H9 (cell line): ENCODE results near the gene XIRP1. TPM values are rescaled to one million over a fixed set of nuclear protein-coding genes. Genes with fewer than 3 reads are reported as not detected.

Experiments used
- DNase-seq: peaks from one replicate; pipeline ENCODE4 v3.0.0-alpha.2; 2017
- H2AFZ ChIP-seq: one replicate; pipeline ENCODE4 v1.6.1; 2013; ENCODE audit warnings: mild to moderate bottlenecking, low read length, control low read depth, moderate library complexity
- H2AK5ac ChIP-seq: 2 replicates; pipeline ENCODE4 v1.6.1; 2013; ENCODE audit warnings: low read length, control low read depth, mixed read lengths; ENCODE audit not compliant: insufficient read length
- H2BK120ac ChIP-seq: one replicate; pipeline ENCODE4 v1.6.1; 2013; ENCODE audit warnings: low read depth, mild to moderate bottlenecking, low read length, control low read depth, inconsistent platforms; ENCODE audit not compliant: poor library complexity, severe bottlenecking
- H2BK12ac ChIP-seq: 2 replicates; pipeline ENCODE4 v1.6.1; 2013; ENCODE audit warnings: low read length, control low read depth, mixed read lengths, low read depth; ENCODE audit not compliant: insufficient read length
- H2BK15ac ChIP-seq: 2 replicates; pipeline ENCODE4 v1.6.1; 2013; ENCODE audit warnings: low read depth, low read length, control low read depth
- H2BK20ac ChIP-seq: one replicate; pipeline ENCODE4 v1.6.1; 2013; ENCODE audit warnings: low read depth, mild to moderate bottlenecking, low read length, control low read depth, inconsistent platforms; ENCODE audit not compliant: poor library complexity, severe bottlenecking
- H2BK5ac ChIP-seq: 2 replicates; pipeline ENCODE4 v1.6.1; 2013; ENCODE audit warnings: low read length, control low read depth, mixed read lengths; ENCODE audit not compliant: insufficient read length
- H3K14ac ChIP-seq: 2 replicates; pipeline ENCODE4 v1.6.1; 2013; ENCODE audit warnings: low read length, control low read depth; ENCODE audit not compliant: insufficient read depth
- H3K18ac ChIP-seq: 2 replicates; pipeline ENCODE4 v1.6.1; 2013; ENCODE audit warnings: low read depth, mild to moderate bottlenecking, mixed read lengths, low read length, control low read depth; ENCODE audit not compliant: insufficient read length
- H3K23ac ChIP-seq: 2 replicates; pipeline ENCODE4 v1.6.1; 2013; ENCODE audit warnings: low read length, control low read depth, mixed read lengths, low read depth; ENCODE audit not compliant: insufficient read length
- H3K23me2 ChIP-seq: 2 replicates; pipeline ENCODE4 v1.6.1; 2013; ENCODE audit warnings: low read depth, mild to moderate bottlenecking, mixed read lengths, low read length, control low read depth; ENCODE audit not compliant: insufficient read length, poor library complexity, severe bottlenecking
- H3K27ac ChIP-seq: 2 replicates; pipeline ENCODE4 v1.5.1; 2013; ENCODE audit warnings: low read length, control low read depth, mixed read lengths, low read depth; ENCODE audit not compliant: insufficient read length
- H3K27me3 ChIP-seq: 2 replicates; pipeline ENCODE4 v1.6.1; 2013; ENCODE audit warnings: low read length, control low read depth, inconsistent platforms; ENCODE audit not compliant: insufficient read depth
- H3K4ac ChIP-seq: 2 replicates; pipeline ENCODE4 v1.6.1; 2013; ENCODE audit warnings: low read depth, mild to moderate bottlenecking, control low read depth, inconsistent platforms, low read length, moderate library complexity
- H3K4me1 ChIP-seq: 2 replicates; pipeline ENCODE4 v1.6.1; 2013; ENCODE audit warnings: low read length, control low read depth, inconsistent platforms; ENCODE audit not compliant: insufficient read depth
- H3K4me2 ChIP-seq: 2 replicates; pipeline ENCODE4 v1.6.1; 2013; ENCODE audit warnings: low read length, control low read depth, mixed read lengths; ENCODE audit not compliant: insufficient read length, insufficient read depth
- H3K56ac ChIP-seq: 2 replicates; pipeline ENCODE4 v1.6.1; 2013; ENCODE audit warnings: low read depth, mild to moderate bottlenecking, mixed read lengths, low read length, control low read depth; ENCODE audit not compliant: insufficient read length
- H3K79me1 ChIP-seq: 2 replicates; pipeline ENCODE4 v1.6.1; 2013; ENCODE audit warnings: low read depth, mild to moderate bottlenecking, moderate library complexity, low read length, control low read depth, inconsistent platforms; ENCODE audit not compliant: insufficient read depth, poor library complexity, severe bottlenecking
- H3K79me2 ChIP-seq: 2 replicates; pipeline ENCODE4 v1.6.1; 2013; ENCODE audit warnings: low read length, control low read depth, inconsistent platforms; ENCODE audit not compliant: insufficient read depth
- H3K9ac ChIP-seq: 2 replicates; pipeline ENCODE4 v1.6.1; 2013; ENCODE audit warnings: low read length, control low read depth, mixed read lengths; ENCODE audit not compliant: insufficient read length; ENCODE audit errors: extremely low read depth
- H3K9me3 ChIP-seq: one replicate; pipeline ENCODE4 v1.6.1; 2013; ENCODE audit warnings: low read depth, low read length, inconsistent platforms; ENCODE audit not compliant: control insufficient read depth
- H3T11ph ChIP-seq: one replicate; pipeline ENCODE4 v1.6.1; 2013; ENCODE audit warnings: mild to moderate bottlenecking, low read length, control low read depth, inconsistent platforms
- H4K20me1 ChIP-seq: one replicate; pipeline ENCODE4 v1.6.1; 2013; ENCODE audit not compliant: control insufficient read depth, insufficient read length, insufficient read depth
- H4K5ac ChIP-seq: 2 replicates; pipeline ENCODE4 v1.6.1; 2013; ENCODE audit warnings: low read depth, mild to moderate bottlenecking, mixed read lengths, low read length, control low read depth; ENCODE audit not compliant: insufficient read length
- H4K8ac ChIP-seq: replicated peaks from 2 replicates; pipeline ENCODE4 v1.6.1; 2013; ENCODE audit warnings: low read length, control low read depth, mixed read lengths, low read depth; ENCODE audit not compliant: insufficient read length
- H4K91ac ChIP-seq: 2 replicates; pipeline ENCODE4 v1.6.1; 2013; ENCODE audit warnings: low read depth, mild to moderate bottlenecking, moderate library complexity, mixed read lengths, low read length, control low read depth; ENCODE audit not compliant: insufficient read length
- H3K27ac Mint-ChIP-seq, 3 experiments: 2 replicates in 2 of 3; 3 replicates in 1 of 3; pipeline ENCODE4 v1.8.0; 2020 to 2021; ENCODE audit warnings: mixed read lengths in 3 of 3, mild to moderate bottlenecking in 1 of 3, moderate library complexity in 1 of 3
- H3K27me3 Mint-ChIP-seq: 2 replicates; pipeline ENCODE4 v1.8.0; 2021; ENCODE audit warnings: low read depth, mild to moderate bottlenecking, moderate library complexity, mixed read lengths
- H3K36me3 Mint-ChIP-seq, 3 experiments: 2 replicates in 2 of 3; 3 replicates in 1 of 3; pipeline ENCODE4 v1.8.0; 2020 to 2021; ENCODE audit warnings: low read depth in 3 of 3, mixed read lengths in 3 of 3; ENCODE audit not compliant: insufficient read depth in 1 of 3
- H3K4me1 Mint-ChIP-seq, 2 experiments: 2 replicates each; pipeline ENCODE4 v1.8.0; 2020; ENCODE audit warnings: mixed read lengths in 2 of 2
- H3K4me3 Mint-ChIP-seq, 2 experiments: 2 replicates in 1 of 2; 3 replicates in 1 of 2; pipeline ENCODE4 v1.8.0; 2020 to 2021; ENCODE audit warnings: mild to moderate bottlenecking in 2 of 2, mixed read lengths in 2 of 2, moderate library complexity in 1 of 2
- H3K9me3 Mint-ChIP-seq, 2 experiments: 2 replicates in 1 of 2; 3 replicates in 1 of 2; pipeline ENCODE4 v1.8.0; 2020; ENCODE audit warnings: mild to moderate bottlenecking in 2 of 2, mixed read lengths in 2 of 2, moderate library complexity in 1 of 2
- WGBS: extraction: QIAGEN DNeasy Blood & Tissue Kit; methylation state at CpG from one replicate; pipeline ENCODE4 v1.1.7; 2013; ENCODE audit warnings: missing lambda C conversion rate, low lambda C conversion rate, mixed read lengths; ENCODE audit not compliant: insufficient read length; ENCODE audit errors: extremely low coverage; 5-methylcytosine and 5-hydroxymethylcytosine counted together
- total RNA-seq: library from RNA; stranded (reverse); gene quantifications from 2 replicates; pipeline ENCODE4 v1.2.1, GENCODE V29; 2021
- TF ChIP-seq, protein P1 (sequence below): fragments of 200-600 bp; sonication (generic); conservative IDR thresholded peaks from 3 replicates; pipeline ENCODE4 v1.8.0; 2021; ENCODE audit warnings: antibody characterized with exemption, mild to moderate bottlenecking

XIRP1 gene
- total RNA-seq, 1 experiment from 2014 or later: not detected

GRCh38 chr3:39166932-39167532, 25.4 kb downstream of the XIRP1 start:
- H3K4me3 Mint-ChIP-seq: no peak overlapping the region
- Histone ChIP-seq H3K79me1 (no peaks in the 10 kb centered on the region), H3K23ac (no peak overlapping the region), H3K79me2 (no peaks in the 10 kb centered on the region; the same call in 1 of the 2 replicates), H3K27me3 (no peaks in the 10 kb centered on the region), H3K9me3 (no peaks in the 10 kb centered on the region), H2BK12ac (no peak overlapping the region), H3K14ac (no peak overlapping the region), H3K4me1 (peaks cover 4% of the 10 kb centered on the region; the same call in 1 of the 2 replicates), H3K18ac (no peak overlapping the region), H4K8ac (no peak overlapping the region), H3K56ac (no peak overlapping the region), H2AFZ (no peak overlapping the region), H3T11ph (no peak overlapping the region), H3K9ac (no peak overlapping the region), H3K23me2 (no peaks in the 10 kb centered on the region), H2BK15ac (no peak overlapping the region), H4K91ac (no peak overlapping the region), H3K4me2 (no peak overlapping the region), H4K5ac (no peak overlapping the region), H2BK120ac (no peak overlapping the region), H3K27ac (no peak overlapping the region), H4K20me1 (no peaks in the 10 kb centered on the region), H2BK20ac (no peak overlapping the region), H3K4ac (no peak overlapping the region), H2AK5ac (no peak overlapping the region), H2BK5ac (no peak overlapping the region)
- TF ChIP-seq, protein P1, sequence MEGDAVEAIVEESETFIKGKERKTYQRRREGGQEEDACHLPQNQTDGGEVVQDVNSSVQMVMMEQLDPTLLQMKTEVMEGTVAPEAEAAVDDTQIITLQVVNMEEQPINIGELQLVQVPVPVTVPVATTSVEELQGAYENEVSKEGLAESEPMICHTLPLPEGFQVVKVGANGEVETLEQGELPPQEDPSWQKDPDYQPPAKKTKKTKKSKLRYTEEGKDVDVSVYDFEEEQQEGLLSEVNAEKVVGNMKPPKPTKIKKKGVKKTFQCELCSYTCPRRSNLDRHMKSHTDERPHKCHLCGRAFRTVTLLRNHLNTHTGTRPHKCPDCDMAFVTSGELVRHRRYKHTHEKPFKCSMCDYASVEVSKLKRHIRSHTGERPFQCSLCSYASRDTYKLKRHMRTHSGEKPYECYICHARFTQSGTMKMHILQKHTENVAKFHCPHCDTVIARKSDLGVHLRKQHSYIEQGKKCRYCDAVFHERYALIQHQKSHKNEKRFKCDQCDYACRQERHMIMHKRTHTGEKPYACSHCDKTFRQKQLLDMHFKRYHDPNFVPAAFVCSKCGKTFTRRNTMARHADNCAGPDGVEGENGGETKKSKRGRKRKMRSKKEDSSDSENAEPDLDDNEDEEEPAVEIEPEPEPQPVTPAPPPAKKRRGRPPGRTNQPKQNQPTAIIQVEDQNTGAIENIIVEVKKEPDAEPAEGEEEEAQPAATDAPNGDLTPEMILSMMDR: no peak
- H3K36me3 Mint-ChIP-seq: peaks cover 0 to 8% (median 3%) of the 10 kb centered on the region in 3 experiments; a peak in 5 of 7 replicates
- H3K27ac Mint-ChIP-seq: no peak overlapping the region
- no CpG with 5 or more reads among the region's 1 CpG for WGBS
- peaks cover 3% of the 10 kb centered on the region for H3K27me3 Mint-ChIP-seq
- no peak for DNase-seq
- H3K4me1 Mint-ChIP-seq: peaks cover 14 to 19% of the 10 kb centered on the region in 2 experiments
- peaks cover 8 to 10% of the 10 kb centered on the region in 2 experiments; a peak in 4 of 5 replicates for H3K9me3 Mint-ChIP-seq
